HG02970 (cell line): ENCODE measurements around the gene ADGRF1.
"Not testable (repeated sequence)": the region's sequence is repeated elsewhere in the genome, so short reads cannot be mapped to it uniquely, and the experiment has no call there.

Experiments used
- ATAC-seq: cut with Tn5 transposase; IDR thresholded peaks from one replicate; pipeline ENCODE4 v1.9.1; 2021; ENCODE audit warnings: mild to moderate bottlenecking, moderate library complexity, moderate number of reproducible peaks; ENCODE audit not compliant: unreplicated experiment, low FRiP score

Gene ADGRF1

DNA sequence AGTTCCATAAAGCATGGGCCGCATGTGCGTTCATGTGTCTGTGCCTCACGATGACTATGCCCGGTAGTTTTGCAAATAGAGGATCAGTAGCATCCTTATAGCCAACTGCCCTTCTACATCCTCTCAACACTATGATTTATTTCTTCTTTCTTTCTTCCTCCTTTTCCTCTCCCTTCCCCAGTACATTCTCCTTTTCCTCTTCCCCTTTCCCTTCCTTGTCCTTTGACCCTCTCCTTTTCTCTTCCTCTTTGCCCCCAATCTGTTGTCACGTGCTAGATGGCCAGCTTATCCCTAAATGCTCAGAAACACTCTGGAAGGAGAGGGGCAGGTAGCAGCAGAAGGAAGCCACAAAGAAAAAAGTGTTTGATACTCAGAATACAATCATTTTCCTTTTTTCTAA, 20.2 kb upstream of the ADGRF1 start:
- ATAC-seq = no peak

DNA sequence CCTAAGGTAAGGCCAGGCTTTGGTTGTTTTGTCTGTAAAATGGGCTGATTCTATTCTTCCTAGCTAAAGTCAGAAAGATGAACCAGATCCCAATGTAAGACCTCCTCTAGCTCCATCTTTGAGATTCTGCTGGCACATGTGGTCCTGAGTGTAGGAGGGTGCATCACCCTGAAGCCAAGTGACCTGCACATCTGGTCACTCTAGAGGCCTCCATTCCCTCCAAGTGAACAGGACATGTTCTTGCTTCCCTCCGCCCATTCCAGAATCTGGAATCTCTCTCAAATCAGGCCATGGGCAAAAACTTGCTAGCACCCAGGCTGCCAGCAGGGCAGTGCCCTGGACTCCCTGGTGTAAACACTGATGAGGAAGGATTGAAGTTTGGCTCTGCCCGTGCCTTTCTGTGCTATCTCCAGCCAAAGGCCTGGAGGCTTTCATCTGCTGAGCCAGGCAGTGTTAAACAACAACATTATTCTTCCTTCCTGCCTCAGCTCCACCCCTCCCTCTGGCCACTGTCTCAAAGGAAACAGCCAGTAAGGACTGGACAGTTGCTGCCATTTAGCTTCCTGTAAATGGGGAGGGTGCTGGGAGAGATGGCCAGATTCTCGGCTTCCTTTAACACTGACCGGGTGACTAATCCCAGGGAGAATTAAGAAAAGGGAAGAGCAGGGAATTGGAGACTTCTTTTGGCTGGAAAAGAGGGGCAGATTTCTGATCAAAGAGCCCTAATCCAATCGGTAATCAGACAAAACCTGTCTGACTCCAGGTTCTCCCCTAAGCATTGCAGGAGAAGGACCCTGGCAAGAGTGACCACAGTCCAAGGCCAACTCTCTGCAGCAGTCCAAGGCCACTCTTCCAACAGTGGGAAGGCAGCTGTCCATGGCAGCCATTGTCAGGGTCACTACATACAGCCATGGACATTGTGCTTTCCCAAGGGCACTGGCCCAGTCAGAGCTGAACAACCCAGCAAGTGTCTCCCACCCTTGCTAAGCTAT, 19.5 kb upstream of the ADGRF1 start:
- ATAC-seq = no peak

DNA sequence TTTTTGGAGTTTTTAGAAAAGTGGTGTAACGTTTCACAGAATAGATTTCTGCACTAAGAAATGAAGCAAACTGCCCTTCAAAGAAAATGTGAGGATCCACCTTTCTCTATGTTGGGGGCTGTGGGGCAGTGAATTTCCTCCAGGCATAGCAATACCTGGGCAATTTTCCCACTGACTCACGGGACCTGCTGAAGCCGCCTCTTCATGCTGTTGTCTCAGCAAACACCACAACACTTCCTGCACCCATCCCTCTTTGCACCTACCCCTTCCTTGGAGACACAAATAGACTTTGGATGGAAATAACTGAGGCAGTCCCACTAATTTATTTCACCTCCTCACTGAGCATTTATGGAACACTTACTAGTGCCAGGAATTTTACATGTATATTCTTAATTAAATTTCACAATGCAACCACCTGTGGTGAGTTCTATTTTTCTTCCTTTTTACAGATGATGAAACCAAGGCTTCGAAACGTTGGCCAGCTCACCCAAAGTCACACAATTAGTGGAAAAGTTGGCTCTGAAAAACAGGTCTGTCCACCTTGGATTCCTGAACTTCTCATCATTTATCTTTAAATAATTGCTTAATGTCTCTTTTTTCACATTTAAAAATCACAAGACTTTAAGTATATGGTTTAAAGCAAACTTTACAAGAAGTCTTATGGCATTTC, 17.2 kb upstream of the ADGRF1 start:
- ATAC-seq = no peak

DNA sequence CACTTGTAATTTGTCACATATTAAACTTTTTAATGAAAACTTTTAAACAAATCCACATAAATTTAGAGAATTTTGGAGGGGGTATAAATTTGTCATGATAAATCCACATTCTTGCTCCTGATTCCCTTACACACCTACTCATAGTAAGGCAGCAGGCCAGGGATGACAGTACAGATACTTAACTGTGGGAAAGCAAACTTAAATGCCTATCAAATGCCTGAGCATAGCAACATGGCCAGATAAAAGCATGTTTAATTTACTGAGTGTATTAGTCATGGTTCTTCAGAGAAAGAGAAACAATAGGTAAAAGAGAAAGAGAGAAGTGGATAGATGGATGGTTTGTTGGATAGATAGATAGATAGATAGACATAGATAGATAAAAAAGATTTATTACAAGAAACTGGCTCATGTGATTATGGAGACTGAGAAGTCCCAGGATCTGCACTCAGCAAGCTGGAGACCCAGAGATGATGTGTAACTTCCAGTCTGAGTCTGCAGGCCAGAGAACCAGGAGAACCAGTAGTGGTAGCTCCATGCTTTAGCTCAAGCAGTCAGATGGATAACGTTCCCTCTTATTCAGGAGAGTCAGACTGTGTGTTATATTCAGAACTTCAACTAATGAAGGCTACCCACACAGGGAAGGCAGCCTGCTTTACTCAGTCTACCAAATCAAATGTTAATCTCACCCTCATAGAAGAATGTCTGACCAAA, 15.9 kb upstream of the ADGRF1 start:
- ATAC-seq = no peak

DNA sequence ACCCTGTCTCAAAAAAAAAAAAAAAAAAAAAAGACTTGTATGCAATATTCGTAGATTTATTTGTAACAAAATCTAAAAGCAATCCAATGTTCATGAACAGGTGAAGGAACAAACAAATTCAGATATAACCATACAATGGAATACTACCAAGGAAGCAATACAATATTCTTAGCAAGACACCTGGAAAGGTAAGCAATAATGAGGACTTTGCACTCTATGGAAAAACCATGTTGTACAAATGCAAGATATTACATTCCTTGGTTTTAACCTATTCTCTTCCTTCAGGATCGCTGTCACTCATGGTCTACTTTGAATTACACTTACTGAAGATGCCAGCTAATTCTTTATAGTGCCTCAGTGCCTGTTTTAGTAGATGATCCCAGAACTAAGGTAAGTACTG, 14.7 kb upstream of the ADGRF1 start:
- no peak for ATAC-seq

DNA sequence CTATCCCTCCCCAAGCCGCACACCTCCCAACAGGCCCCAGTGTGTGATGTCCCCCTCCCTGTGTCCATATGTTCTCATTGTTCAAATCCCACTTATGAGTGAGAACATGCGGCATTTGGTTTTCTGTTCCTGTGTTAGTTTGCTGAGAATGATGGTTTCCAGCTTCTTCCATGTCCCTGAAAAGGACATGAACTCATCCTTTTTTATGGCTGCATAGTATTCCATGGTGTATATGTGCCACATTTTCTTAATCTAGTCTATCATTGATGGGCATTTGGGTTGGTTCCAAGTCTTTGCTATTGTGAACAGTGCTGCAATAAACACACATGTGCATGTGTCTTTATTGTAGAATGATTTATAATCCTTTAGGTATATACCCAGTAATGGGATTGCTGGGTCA, 12.2 kb upstream of the ADGRF1 start:
- ATAC-seq = not testable (repeated sequence)

DNA sequence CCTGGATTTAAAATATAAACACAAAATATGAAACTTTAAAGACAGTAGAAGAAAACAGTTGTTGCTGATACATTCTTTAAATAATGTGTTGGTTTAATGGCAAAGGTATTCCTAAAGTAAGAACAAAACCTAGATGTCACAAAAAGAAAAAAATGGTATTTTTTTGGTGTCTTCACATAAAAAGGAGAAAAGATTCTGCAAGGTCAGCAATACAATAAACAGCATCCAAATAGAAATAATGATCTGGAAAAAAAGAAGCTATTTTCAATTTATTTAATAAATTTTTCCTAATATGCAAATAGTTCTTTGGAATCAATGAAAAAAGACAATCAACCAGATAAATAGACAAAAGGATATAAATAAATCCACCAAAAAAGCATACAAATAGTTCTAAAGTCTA, 6.5 kb upstream of the ADGRF1 start:
- ATAC-seq = no peak

DNA sequence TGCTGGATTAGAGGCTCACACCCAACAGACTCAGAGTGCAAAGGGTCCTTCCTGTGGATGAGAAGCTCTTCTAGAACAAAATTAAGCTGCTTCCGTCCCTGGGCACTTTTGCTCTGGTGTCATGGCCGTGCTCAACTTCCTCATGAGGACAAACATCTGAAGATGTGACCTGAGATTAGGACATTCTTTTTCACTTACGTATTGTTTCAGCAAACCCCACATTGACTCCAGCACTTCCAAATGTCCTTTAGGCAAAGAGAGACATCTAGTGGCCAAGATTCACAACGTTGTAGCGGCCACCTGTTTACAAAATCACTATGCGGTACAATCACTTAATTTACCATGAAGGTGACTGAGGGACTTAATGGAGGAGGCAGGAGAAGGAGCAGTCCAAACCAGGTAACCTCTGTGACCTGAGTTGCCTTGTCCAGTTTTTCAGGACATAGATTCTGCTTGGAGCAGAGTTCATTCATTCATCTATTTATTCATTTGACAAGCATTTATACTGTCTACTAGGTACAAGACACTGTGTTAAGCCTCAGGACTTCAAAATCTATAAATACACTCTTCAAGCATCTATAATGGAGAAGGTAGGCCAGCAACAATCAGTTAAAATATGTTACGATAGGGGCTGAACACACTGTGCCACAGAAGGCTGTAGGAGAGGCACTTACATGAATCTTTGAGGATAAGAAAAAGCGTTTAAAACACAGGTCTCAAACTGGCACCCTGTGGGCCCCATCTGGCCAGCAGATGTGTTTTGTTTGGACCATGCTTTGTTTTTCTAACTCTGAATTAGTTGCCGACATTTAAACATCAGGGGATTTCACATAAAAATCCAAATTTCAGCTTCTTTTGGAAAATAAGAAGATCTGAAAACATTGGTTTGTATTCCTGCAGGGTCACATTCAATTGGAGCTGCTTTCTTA, 5.6 kb upstream of the ADGRF1 start:
- ATAC-seq = no peak

DNA sequence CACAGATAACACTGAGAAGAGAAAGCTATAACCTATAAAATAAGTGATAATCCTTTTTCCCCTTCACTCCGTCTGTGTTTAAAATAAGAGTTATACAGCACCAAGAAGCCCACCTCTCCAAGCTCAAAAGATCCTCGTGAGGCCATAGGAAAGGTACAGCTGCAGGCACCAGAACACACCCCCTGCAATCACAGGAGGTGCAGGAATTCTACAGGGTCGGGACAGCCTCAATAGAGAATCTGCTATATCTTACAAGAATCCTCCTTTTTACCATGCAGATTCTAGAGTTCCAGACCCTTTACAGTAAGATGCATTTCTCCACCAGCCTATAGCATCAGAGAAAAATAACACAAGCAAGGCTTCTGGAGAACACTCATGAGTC, 5.0 kb upstream of the ADGRF1 start:
- ATAC-seq = no peak

DNA sequence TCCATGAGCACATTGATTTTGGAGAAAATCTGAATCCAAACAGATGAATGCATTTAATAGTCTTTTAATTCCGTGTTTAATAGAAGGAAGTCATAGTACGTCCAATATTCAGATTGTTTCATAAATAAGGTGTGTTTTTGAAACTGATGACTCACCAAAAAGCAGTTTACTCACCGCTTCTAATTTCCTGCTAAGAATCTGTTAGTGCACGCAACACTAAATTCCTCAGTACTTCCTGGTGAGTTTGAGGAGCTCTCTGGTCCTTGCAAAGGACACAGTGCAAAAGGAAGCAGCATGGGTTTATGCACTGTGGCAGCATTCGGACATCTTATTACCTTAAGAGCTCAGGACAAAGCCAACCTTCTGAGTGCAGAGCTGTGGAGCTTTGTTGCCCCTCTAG, 2.3 kb upstream of the ADGRF1 start:
- no peak for ATAC-seq

DNA sequence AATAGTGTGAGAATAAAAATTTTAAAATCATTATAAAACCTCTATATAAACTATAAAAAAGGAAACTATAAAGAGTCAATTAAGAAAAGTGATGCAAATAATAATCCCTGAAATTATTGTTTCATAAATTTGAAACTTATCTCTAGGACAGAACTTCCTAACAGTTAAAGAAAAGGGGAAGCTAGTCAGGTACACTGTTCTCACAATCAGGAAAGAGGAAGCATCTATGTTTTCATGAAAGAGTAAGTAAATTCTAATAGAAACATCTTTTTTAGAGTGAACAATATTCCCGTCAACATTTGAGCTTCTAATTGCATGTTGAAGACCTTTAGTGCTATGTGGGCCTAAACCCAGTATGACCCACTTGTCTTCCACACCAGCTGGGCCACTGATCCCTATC, 1.2 kb upstream of the ADGRF1 start:
- no peak for ATAC-seq

DNA sequence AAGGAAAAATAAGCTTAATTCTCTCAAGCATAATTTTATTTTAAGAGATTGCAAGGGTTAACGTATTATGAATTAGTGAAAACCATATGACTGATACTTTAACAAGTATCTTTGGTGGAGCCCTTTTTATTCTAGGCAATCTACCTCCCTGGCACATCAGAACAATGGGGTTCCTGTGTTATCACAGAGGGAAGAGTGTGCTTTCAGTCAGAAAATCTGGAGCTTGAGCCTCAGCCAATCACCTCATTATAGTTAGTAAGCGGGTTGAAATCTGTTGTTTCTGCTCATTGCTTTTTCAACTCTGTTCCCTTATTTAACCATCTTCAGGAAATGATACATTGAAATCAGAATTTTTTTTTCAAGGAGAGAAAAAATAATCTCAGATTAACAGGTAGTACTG, 391 bp downstream of the ADGRF1 start:
- no peak for ATAC-seq

DNA sequence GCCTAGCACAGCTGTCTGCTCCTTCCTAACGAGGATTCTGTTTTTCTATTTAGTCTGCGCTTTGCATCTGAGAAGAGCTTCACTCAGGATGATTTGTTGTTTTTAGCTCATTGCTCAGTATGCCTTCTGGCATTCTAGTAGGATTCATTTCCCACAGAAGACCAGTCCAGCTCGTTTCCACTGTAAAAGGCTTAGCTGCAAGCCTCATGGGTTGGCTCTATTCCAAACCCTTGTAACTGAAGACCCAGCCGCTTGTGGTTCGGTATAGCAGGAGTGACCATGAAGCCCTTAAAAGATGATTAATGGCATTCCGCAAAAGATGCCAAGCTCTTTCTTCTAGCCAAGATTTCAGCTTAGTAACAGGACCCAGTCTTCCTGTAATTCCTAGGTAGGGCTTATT, 7.2 kb downstream of the ADGRF1 start:
- ATAC-seq = no peak

DNA sequence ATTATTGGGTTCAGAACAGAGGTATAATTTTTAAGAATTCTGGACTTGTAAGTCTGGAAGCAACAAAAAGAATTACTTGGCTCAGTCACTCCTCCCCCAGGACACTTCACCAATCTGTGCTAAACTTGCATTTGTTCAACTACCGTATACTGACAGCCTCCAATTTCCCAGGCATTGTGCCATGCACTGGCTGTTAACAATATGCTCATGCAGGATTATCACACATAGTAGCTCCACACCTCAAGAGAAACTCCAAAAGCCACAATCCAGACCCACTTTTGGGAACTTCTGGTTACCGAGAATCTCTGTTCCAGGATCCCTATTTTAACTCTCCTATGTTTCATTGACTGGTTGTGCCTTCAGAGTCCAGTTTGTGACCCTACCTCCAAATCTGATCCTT, 7.7 kb downstream of the ADGRF1 start:
- no peak for ATAC-seq

DNA sequence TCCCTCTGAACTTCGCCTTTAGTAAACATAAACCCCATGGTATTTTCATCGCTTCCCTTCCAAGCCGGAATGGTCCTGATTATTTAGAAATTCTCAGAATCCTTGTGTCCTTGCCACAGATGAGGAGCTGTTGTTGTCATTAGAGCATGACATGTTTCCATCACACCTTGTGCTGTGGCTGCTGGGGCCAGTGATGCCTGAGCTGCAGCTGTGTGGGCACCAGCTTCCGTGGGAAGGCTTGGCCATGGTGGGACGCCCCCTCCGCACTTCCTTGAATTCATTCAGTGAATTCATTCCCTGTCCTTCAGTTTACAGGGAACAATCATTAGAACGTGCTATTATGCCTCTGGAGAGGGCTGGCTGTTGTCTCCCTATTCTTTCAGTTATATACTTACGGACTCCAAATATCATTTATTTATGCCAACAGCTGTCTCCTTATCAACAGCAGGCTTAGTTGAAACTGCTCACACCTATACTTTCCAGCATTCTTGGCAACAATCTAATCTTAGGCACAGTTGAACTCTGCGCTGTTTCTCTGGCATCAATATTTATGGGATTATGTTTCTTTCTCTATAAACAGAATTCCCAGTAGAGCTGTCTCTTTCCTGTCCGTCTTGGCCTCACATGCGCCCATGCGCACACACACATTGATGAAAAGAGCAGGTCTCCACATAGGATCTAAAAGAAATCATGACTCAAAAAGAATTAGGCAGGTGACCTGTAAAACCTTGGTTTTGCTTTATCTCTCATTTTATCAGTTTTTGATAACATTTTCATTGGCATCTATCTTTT, 9.0 kb downstream of the ADGRF1 start:
- ATAC-seq = no peak

DNA sequence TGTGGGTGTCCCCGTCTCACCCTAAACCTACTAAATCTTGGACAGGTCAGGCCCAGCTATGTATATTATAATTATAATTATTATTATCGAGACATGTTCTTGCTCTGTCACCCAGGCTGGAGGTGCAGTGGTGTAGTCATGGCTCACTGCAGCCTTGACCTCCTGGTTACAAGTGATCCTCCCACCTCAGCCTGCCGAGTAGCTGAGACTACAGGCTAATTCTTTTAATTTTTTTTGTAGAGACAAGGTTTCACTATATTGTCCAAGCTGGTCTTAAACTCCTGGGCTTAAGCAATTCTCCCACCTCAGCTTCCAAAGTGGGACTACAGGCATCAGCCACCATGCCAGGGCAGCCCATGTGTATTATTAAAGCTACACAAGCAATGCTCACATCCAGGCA, 10.5 kb downstream of the ADGRF1 start:
- ATAC-seq = no peak

DNA sequence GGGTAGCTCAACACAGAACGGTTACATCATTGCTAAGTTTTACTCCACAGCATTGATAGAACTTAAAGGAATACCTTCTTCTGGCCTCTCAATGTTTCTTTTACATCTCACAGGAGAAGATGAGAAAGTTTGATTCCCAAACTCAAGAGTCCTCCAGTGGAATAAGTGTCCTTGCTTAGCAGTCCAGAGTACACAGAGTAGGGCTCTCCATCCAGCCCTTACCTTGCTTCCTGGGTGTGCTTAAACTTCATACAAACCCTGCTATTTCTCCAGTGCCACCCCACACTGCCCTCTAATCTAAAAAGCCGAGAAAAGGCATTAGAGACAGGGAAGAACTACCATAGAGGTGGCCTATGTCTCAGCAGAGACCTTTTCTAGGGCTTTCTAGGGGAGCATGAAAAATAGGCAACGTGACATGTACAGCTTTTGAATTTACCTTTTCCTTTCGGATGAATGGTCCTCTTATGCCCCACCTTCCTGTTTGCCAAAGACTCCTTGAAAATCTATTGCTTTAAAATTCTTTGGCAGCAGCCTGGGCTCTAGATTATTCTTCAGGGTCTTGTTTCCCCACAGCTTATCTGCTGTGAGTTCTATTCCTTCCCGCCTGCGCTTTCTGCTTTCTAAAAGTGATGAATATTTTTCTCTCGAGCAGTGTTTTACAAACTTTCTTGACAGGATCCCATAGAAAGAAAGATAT, 12.1 kb downstream of the ADGRF1 start:
- ATAC-seq = no peak

DNA sequence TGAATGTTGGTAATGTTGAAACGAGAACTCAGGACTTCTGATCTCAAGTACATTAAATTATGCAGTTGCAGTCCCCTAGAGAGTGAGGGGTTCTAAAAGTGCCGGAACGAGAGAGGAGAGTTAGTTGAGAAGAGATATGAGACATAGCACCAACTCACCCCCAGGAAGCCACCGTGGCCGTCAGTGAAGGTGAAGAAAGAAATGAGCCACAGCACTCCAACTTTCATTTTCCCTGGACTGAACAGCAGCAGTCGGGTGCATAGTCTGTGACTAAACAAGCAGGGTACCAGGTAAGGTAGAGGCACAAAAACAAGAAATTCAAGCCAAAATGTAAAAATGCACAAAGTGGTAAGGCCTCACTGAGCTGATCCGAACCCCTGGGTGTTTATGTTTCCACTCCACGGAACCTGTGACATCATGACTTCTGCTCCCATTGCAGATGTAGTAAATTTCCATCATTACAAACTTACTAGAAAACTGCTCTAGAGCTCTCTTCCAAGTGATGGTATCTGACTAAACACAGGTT, 13.2 kb downstream of the ADGRF1 start:
- ATAC-seq = no peak

DNA sequence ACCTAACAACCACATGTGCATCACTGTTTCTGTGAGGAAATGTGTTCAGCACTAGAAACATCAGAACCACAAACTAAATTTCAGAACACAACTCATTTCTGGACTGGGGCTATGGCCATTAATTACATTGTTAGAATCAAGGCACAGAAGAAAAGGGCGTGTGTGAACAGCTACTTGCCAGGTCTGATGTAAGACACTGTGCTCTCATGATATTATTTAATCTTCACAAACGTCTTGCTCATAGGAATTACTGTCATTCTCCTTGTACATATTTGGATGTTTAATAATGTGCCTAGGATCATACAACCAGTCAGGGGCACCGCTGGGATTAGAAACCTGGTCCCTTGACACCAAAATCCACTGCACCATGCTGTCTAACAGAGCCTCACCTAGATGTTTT, 14.8 kb downstream of the ADGRF1 start:
- no peak for ATAC-seq
